H9 (cell line): ENCODE results near the gene SH2B2. TPM values are rescaled to one million over a fixed set of nuclear protein-coding genes. Genes with fewer than 3 reads are reported as not detected.

Experiments used
- DNase-seq: peaks from one replicate; pipeline ENCODE4 v3.0.0-alpha.2; 2017
- H2AFZ ChIP-seq: one replicate; pipeline ENCODE4 v1.6.1; 2013; ENCODE audit warnings: mild to moderate bottlenecking, low read length, control low read depth, moderate library complexity
- H2AK5ac ChIP-seq: 2 replicates; pipeline ENCODE4 v1.6.1; 2013; ENCODE audit warnings: low read length, control low read depth, mixed read lengths; ENCODE audit not compliant: insufficient read length
- H2BK120ac ChIP-seq: one replicate; pipeline ENCODE4 v1.6.1; 2013; ENCODE audit warnings: low read depth, mild to moderate bottlenecking, low read length, control low read depth, inconsistent platforms; ENCODE audit not compliant: poor library complexity, severe bottlenecking
- H2BK12ac ChIP-seq: 2 replicates; pipeline ENCODE4 v1.6.1; 2013; ENCODE audit warnings: low read length, control low read depth, mixed read lengths, low read depth; ENCODE audit not compliant: insufficient read length
- H2BK15ac ChIP-seq: 2 replicates; pipeline ENCODE4 v1.6.1; 2013; ENCODE audit warnings: low read depth, low read length, control low read depth
- H2BK20ac ChIP-seq: one replicate; pipeline ENCODE4 v1.6.1; 2013; ENCODE audit warnings: low read depth, mild to moderate bottlenecking, low read length, control low read depth, inconsistent platforms; ENCODE audit not compliant: poor library complexity, severe bottlenecking
- H2BK5ac ChIP-seq: 2 replicates; pipeline ENCODE4 v1.6.1; 2013; ENCODE audit warnings: low read length, control low read depth, mixed read lengths; ENCODE audit not compliant: insufficient read length
- H3K14ac ChIP-seq: 2 replicates; pipeline ENCODE4 v1.6.1; 2013; ENCODE audit warnings: low read length, control low read depth; ENCODE audit not compliant: insufficient read depth
- H3K18ac ChIP-seq: 2 replicates; pipeline ENCODE4 v1.6.1; 2013; ENCODE audit warnings: low read depth, mild to moderate bottlenecking, mixed read lengths, low read length, control low read depth; ENCODE audit not compliant: insufficient read length
- H3K23ac ChIP-seq: 2 replicates; pipeline ENCODE4 v1.6.1; 2013; ENCODE audit warnings: low read length, control low read depth, mixed read lengths, low read depth; ENCODE audit not compliant: insufficient read length
- H3K23me2 ChIP-seq: 2 replicates; pipeline ENCODE4 v1.6.1; 2013; ENCODE audit warnings: low read depth, mild to moderate bottlenecking, mixed read lengths, low read length, control low read depth; ENCODE audit not compliant: insufficient read length, poor library complexity, severe bottlenecking
- H3K27ac ChIP-seq: 2 replicates; pipeline ENCODE4 v1.5.1; 2013; ENCODE audit warnings: low read length, control low read depth, mixed read lengths, low read depth; ENCODE audit not compliant: insufficient read length
- H3K27me3 ChIP-seq: 2 replicates; pipeline ENCODE4 v1.6.1; 2013; ENCODE audit warnings: low read length, control low read depth, inconsistent platforms; ENCODE audit not compliant: insufficient read depth
- H3K4ac ChIP-seq: 2 replicates; pipeline ENCODE4 v1.6.1; 2013; ENCODE audit warnings: low read depth, mild to moderate bottlenecking, control low read depth, inconsistent platforms, low read length, moderate library complexity
- H3K4me1 ChIP-seq: 2 replicates; pipeline ENCODE4 v1.6.1; 2013; ENCODE audit warnings: low read length, control low read depth, inconsistent platforms; ENCODE audit not compliant: insufficient read depth
- H3K4me2 ChIP-seq: 2 replicates; pipeline ENCODE4 v1.6.1; 2013; ENCODE audit warnings: low read length, control low read depth, mixed read lengths; ENCODE audit not compliant: insufficient read length, insufficient read depth
- H3K56ac ChIP-seq: 2 replicates; pipeline ENCODE4 v1.6.1; 2013; ENCODE audit warnings: low read depth, mild to moderate bottlenecking, mixed read lengths, low read length, control low read depth; ENCODE audit not compliant: insufficient read length
- H3K79me1 ChIP-seq: 2 replicates; pipeline ENCODE4 v1.6.1; 2013; ENCODE audit warnings: low read depth, mild to moderate bottlenecking, moderate library complexity, low read length, control low read depth, inconsistent platforms; ENCODE audit not compliant: insufficient read depth, poor library complexity, severe bottlenecking
- H3K79me2 ChIP-seq: 2 replicates; pipeline ENCODE4 v1.6.1; 2013; ENCODE audit warnings: low read length, control low read depth, inconsistent platforms; ENCODE audit not compliant: insufficient read depth
- H3K9ac ChIP-seq: 2 replicates; pipeline ENCODE4 v1.6.1; 2013; ENCODE audit warnings: low read length, control low read depth, mixed read lengths; ENCODE audit not compliant: insufficient read length; ENCODE audit errors: extremely low read depth
- H3K9me3 ChIP-seq: one replicate; pipeline ENCODE4 v1.6.1; 2013; ENCODE audit warnings: low read depth, low read length, inconsistent platforms; ENCODE audit not compliant: control insufficient read depth
- H3T11ph ChIP-seq: one replicate; pipeline ENCODE4 v1.6.1; 2013; ENCODE audit warnings: mild to moderate bottlenecking, low read length, control low read depth, inconsistent platforms
- H4K20me1 ChIP-seq: one replicate; pipeline ENCODE4 v1.6.1; 2013; ENCODE audit not compliant: control insufficient read depth, insufficient read length, insufficient read depth
- H4K5ac ChIP-seq: 2 replicates; pipeline ENCODE4 v1.6.1; 2013; ENCODE audit warnings: low read depth, mild to moderate bottlenecking, mixed read lengths, low read length, control low read depth; ENCODE audit not compliant: insufficient read length
- H4K8ac ChIP-seq: replicated peaks from 2 replicates; pipeline ENCODE4 v1.6.1; 2013; ENCODE audit warnings: low read length, control low read depth, mixed read lengths, low read depth; ENCODE audit not compliant: insufficient read length
- H4K91ac ChIP-seq: 2 replicates; pipeline ENCODE4 v1.6.1; 2013; ENCODE audit warnings: low read depth, mild to moderate bottlenecking, moderate library complexity, mixed read lengths, low read length, control low read depth; ENCODE audit not compliant: insufficient read length
- H3K27ac Mint-ChIP-seq, 3 experiments: 2 replicates in 2 of 3; 3 replicates in 1 of 3; pipeline ENCODE4 v1.8.0; 2020 to 2021; ENCODE audit warnings: mixed read lengths in 3 of 3, mild to moderate bottlenecking in 1 of 3, moderate library complexity in 1 of 3
- H3K27me3 Mint-ChIP-seq: 2 replicates; pipeline ENCODE4 v1.8.0; 2021; ENCODE audit warnings: low read depth, mild to moderate bottlenecking, moderate library complexity, mixed read lengths
- H3K36me3 Mint-ChIP-seq, 3 experiments: 2 replicates in 2 of 3; 3 replicates in 1 of 3; pipeline ENCODE4 v1.8.0; 2020 to 2021; ENCODE audit warnings: low read depth in 3 of 3, mixed read lengths in 3 of 3; ENCODE audit not compliant: insufficient read depth in 1 of 3
- H3K4me1 Mint-ChIP-seq, 2 experiments: 2 replicates each; pipeline ENCODE4 v1.8.0; 2020; ENCODE audit warnings: mixed read lengths in 2 of 2
- H3K4me3 Mint-ChIP-seq, 2 experiments: 2 replicates in 1 of 2; 3 replicates in 1 of 2; pipeline ENCODE4 v1.8.0; 2020 to 2021; ENCODE audit warnings: mild to moderate bottlenecking in 2 of 2, mixed read lengths in 2 of 2, moderate library complexity in 1 of 2
- H3K9me3 Mint-ChIP-seq, 2 experiments: 2 replicates in 1 of 2; 3 replicates in 1 of 2; pipeline ENCODE4 v1.8.0; 2020; ENCODE audit warnings: mild to moderate bottlenecking in 2 of 2, mixed read lengths in 2 of 2, moderate library complexity in 1 of 2
- CTCF ChIP-seq: fragments of 200-600 bp; sonication (generic); conservative IDR thresholded peaks from 3 replicates; pipeline ENCODE4 v1.8.0; 2021; ENCODE audit warnings: antibody characterized with exemption, mild to moderate bottlenecking
- WGBS: extraction: QIAGEN DNeasy Blood & Tissue Kit; methylation state at CpG from one replicate; pipeline ENCODE4 v1.1.7; 2013; ENCODE audit warnings: missing lambda C conversion rate, low lambda C conversion rate, mixed read lengths; ENCODE audit not compliant: insufficient read length; ENCODE audit errors: extremely low coverage; 5-methylcytosine and 5-hydroxymethylcytosine counted together
- total RNA-seq: library from RNA; stranded (reverse); gene quantifications from 2 replicates; pipeline ENCODE4 v1.2.1, GENCODE V29; 2021

SH2B2 gene
- total RNA-seq, 1 experiment from 2014 or later = 10.4 TPM

GRCh38 chr7:102264367-102264891 lies 22.2 kb upstream of the SH2B2 start:
- no peaks in the 10 kb centered on the region for H3K36me3 Mint-ChIP-seq
- H3K79me1 ChIP-seq = no peaks in the 10 kb centered on the region

More at GRCh38 chr7:102264367-102264891, 22.2 kb upstream of the SH2B2 start:
- Histone ChIP-seq H3K9ac (no peak overlapping the region), H2BK15ac (no peak overlapping the region), H3K79me2 (no peaks in the 10 kb centered on the region), H3K9me3 (no peaks in the 10 kb centered on the region), H2BK5ac (no peak overlapping the region), H3K23ac (no peak overlapping the region), H2AFZ (no peak overlapping the region), H3K27me3 (no peaks in the 10 kb centered on the region), H2BK20ac (no peak overlapping the region), H4K91ac (no peak overlapping the region), H2BK120ac (no peak overlapping the region), H3K56ac (no peak overlapping the region), H3K14ac (no peak overlapping the region; the same call in 1 of the 2 replicates), H4K8ac (no peak overlapping the region), H3K4me2 (no peak overlapping the region), H4K20me1 (no peaks in the 10 kb centered on the region), H3K18ac (no peak overlapping the region), H3K4me1 (no peaks in the 10 kb centered on the region), H2AK5ac (no peak overlapping the region), H3T11ph (no peak overlapping the region), H3K23me2 (no peaks in the 10 kb centered on the region), H3K27ac (no peak overlapping the region), H2BK12ac (no peak overlapping the region), H4K5ac (no peak overlapping the region), H3K4ac (no peak overlapping the region)
- H3K27ac Mint-ChIP-seq = peak overlapping the region; percentile 62 to 85 (median 70); a peak in 5 of 7 replicates
- H3K9me3 Mint-ChIP-seq = no peaks in the 10 kb centered on the region
- H3K4me3 Mint-ChIP-seq = no peak overlapping the region; a peak in 1 of 5 replicates
- H3K4me1 Mint-ChIP-seq = 0 out of 4 replicates have a peak, but pooled peaks cover 0 to 3% of the 10 kb centered on the region in 2 experiments
- peaks cover 1% of the 10 kb centered on the region for H3K27me3 Mint-ChIP-seq
- WGBS = no CpG with 5 or more reads among the region's 13 CpGs
- DNase-seq = no peak
- no peak for TF ChIP-seq CTCF
